Measurements from ENCODE around the gene RAB4A.

The RAB4A gene

DNA sequence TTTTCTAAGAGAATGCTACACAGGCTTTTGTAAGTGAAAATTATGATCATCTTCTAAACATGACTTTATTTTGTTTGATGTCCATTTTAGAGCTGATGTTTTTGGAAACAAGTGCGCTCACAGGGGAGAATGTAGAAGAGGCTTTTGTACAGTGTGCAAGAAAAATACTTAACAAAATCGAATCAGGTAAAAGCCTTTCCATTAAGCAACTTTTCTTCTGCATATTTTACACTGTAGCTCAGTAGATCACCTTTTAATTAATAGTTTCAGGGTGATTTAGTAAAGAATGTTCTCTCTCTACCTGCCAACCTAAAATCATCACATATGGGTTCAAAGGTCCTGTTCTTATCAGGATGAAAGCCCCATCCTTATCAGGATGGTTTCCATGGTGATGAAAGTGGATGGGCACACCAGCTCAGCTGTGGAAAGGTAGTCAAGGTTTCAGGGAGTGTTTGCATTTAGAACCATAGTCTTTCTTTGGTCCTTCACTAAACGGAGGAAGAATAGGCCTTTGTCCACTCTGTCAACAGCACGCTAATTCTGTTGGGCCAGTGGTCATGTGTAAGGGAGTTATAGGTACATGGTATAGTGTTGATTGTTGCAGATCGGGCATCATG lies 28.1 kb downstream of the RAB4A start:
- Histone ChIP-seq H3K4me3 (ENCODE audit: low read depth, low read length) (no peak overlapping the region), H3K4me1 (ENCODE audit: control insufficient read depth, insufficient read depth, low read length) (no peaks in the 10 kb centered on the region), H3K27ac (ENCODE audit: extremely low read depth, low read depth, low read length) (no peak overlapping the region), H3K9me3 (ENCODE audit: control insufficient read depth, insufficient read depth, low read depth, low read length) (no peaks in the 10 kb centered on the region), H3K36me3 (ENCODE audit: control insufficient read depth in 2 of 2, insufficient read depth in 1 of 2, low read length in 2 of 2) (peaks cover 30 to 74% of the 10 kb centered on the region in 2 experiments)
- TF ChIP-seq ZNF2 (tag by site-specific recombination; IDR thresholded peaks at IDR 0.05) (no peak), ZEB2 (tag by site-specific recombination; IDR thresholded peaks at IDR 0.05) (no peak)
- TF ChIP-seq, protein P1, sequence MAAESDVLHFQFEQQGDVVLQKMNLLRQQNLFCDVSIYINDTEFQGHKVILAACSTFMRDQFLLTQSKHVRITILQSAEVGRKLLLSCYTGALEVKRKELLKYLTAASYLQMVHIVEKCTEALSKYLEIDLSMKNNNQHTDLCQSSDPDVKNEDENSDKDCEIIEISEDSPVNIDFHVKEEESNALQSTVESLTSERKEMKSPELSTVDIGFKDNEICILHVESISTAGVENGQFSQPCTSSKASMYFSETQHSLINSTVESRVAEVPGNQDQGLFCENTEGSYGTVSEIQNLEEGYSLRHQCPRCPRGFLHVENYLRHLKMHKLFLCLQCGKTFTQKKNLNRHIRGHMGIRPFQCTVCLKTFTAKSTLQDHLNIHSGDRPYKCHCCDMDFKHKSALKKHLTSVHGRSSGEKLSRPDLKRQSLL (tag by site-specific recombination; IDR thresholded peaks at IDR 0.05), result no peak
- CTCF ChIA-PET, result interaction anchor here (0.6 to 1.6 kb wide), 4 partner anchors 41 to 509 kb away, joined by 3 to 4 read pairs (median 3); no protein-coding TSS in a partner anchor
- POLR2A ChIA-PET, result no interaction called here

DNA sequence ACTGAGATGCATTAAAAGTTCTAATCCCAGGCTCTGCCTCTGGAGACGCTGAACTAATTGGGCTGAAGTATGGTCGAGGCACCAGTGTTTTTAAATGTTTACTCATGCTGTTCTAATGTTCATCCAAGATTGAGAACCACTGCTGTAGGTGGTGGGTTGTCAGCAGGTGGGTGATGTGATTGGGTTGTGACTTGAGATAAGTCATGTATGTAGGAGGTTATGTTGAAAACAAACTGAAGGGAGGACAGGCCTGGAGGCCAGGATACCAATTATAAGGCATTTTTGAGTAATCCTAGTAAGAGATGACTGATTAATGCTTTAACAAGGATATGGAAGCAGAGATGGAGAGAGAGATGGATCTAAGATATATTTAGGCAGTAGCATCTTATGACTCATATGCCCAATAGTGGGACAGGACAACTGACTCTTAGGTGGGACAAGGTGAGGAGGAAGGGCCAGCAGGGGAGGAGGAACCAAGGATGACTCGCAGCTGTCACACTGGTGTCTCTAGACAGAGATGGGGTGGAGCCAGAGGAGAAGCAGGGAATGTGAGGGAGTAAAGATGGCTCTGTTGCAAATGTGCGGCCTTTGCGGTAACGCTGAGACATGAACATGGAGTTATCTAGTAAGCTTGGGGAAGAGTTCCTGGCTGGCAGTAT lies 29.3 kb downstream of the RAB4A start:
- H3K36me3 ChIP-seq (ENCODE audit: control insufficient read depth in 2 of 2, insufficient read depth in 1 of 2, low read length in 2 of 2), result peaks cover 30 to 79% of the 10 kb centered on the region in 2 experiments
- H3K9me3 ChIP-seq (ENCODE audit: control insufficient read depth, insufficient read depth, low read depth, low read length), result no peaks in the 10 kb centered on the region
- POLR2A ChIA-PET, result no interaction called here
- no peaks in the 10 kb centered on the region for H3K4me1 ChIP-seq (ENCODE audit: control insufficient read depth, insufficient read depth, low read length)
- CTCF ChIA-PET, result interaction anchor here (0.5 to 1.6 kb wide), 2 partner anchors 42 to 1537 kb away, joined by 3 to 4 read pairs; no protein-coding TSS in a partner anchor
- TF ChIP-seq SP7 (tag by site-specific recombination; IDR thresholded peaks at IDR 0.05) (peak; percentile 37), ZNF530 (tag by site-specific recombination; IDR thresholded peaks at IDR 0.05; ENCODE audit: low read depth) (no peak), EGR2 (tag by site-specific recombination; IDR thresholded peaks at IDR 0.05; ENCODE audit: low read depth) (peak; percentile 96), ZFHX2 (tag by site-specific recombination; conservative IDR thresholded peaks at IDR 0.05) (peak; percentile 86), WT1 (tag by site-specific recombination; IDR thresholded peaks at IDR 0.05) (peak; percentile 36; the same call in 1 of the 2 replicates), PRDM4 (tag by site-specific recombination; IDR thresholded peaks at IDR 0.05) (no peak)
- TF ChIP-seq, protein P2, sequence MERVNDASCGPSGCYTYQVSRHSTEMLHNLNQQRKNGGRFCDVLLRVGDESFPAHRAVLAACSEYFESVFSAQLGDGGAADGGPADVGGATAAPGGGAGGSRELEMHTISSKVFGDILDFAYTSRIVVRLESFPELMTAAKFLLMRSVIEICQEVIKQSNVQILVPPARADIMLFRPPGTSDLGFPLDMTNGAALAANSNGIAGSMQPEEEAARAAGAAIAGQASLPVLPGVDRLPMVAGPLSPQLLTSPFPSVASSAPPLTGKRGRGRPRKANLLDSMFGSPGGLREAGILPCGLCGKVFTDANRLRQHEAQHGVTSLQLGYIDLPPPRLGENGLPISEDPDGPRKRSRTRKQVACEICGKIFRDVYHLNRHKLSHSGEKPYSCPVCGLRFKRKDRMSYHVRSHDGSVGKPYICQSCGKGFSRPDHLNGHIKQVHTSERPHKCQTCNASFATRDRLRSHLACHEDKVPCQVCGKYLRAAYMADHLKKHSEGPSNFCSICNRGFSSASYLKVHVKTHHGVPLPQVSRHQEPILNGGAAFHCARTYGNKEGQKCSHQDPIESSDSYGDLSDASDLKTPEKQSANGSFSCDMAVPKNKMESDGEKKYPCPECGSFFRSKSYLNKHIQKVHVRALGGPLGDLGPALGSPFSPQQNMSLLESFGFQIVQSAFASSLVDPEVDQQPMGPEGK (tag by site-specific recombination; IDR thresholded peaks at IDR 0.05), result no peak
- TF ChIP-seq, protein P3, sequence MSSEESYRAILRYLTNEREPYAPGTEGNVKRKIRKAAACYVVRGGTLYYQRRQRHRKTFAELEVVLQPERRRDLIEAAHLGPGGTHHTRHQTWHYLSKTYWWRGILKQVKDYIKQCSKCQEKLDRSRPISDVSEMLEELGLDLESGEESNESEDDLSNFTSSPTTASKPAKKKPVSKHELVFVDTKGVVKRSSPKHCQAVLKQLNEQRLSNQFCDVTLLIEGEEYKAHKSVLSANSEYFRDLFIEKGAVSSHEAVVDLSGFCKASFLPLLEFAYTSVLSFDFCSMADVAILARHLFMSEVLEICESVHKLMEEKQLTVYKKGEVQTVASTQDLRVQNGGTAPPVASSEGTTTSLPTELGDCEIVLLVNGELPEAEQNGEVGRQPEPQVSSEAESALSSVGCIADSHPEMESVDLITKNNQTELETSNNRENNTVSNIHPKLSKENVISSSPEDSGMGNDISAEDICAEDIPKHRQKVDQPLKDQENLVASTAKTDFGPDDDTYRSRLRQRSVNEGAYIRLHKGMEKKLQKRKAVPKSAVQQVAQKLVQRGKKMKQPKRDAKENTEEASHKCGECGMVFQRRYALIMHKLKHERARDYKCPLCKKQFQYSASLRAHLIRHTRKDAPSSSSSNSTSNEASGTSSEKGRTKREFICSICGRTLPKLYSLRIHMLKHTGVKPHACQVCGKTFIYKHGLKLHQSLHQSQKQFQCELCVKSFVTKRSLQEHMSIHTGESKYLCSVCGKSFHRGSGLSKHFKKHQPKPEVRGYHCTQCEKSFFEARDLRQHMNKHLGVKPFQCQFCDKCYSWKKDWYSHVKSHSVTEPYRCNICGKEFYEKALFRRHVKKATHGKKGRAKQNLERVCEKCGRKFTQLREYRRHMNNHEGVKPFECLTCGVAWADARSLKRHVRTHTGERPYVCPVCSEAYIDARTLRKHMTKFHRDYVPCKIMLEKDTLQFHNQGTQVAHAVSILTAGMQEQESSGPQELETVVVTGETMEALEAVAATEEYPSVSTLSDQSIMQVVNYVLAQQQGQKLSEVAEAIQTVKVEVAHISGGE (tag by site-specific recombination; conservative IDR thresholded peaks at IDR 0.05; ENCODE audit: low read depth), result no peak
- no peak overlapping the region for H3K27ac ChIP-seq (ENCODE audit: extremely low read depth, low read depth, low read length)
- H3K4me3 ChIP-seq (ENCODE audit: low read depth, low read length), result no peak overlapping the region

Measured in HEK293 (cell line).